ENCODE measurements around the gene CATSPERD.
"Not testable (repeated sequence)": the region's sequence is repeated elsewhere in the genome, so short reads cannot be mapped to it uniquely, and the experiment has no call there.

CATSPERD gene

DNA sequence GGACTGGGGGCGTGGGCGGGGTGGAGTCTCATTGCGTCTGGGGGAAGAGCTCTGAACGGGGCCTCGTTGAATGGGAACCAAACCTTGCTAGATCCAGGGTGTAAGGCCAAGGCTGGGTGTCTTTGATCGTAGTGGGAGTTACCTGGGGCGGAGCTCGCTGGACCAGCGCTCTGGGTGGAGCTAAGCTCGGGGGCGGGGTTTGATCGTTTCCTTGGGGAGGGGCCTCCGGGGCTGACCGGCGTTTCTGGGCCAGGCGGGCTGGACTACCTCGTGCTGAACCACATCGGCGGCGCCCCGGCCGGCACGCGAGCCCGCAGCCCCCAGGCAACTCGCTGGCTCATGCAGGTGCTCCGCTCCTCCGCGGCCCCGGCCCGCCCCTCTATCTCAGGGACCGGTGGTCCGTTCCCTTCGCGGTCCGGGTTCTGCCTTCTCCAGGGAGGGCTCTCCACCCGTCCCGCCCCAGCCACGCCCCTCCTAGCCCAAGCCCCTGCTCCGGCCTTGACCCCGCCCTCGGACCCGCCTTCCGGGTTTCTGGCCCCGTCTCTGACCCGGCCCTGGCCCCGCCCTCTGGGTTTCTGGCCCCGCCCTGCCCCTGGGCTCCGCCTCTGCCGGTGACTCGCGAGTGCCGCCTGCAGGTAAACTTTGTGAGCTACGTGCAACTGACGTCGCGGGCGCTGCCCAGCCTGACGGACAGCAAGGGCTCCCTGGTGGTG lies 33.6 kb upstream of the CATSPERD start:
- peak; percentile 87 for DNase-seq

DNA sequence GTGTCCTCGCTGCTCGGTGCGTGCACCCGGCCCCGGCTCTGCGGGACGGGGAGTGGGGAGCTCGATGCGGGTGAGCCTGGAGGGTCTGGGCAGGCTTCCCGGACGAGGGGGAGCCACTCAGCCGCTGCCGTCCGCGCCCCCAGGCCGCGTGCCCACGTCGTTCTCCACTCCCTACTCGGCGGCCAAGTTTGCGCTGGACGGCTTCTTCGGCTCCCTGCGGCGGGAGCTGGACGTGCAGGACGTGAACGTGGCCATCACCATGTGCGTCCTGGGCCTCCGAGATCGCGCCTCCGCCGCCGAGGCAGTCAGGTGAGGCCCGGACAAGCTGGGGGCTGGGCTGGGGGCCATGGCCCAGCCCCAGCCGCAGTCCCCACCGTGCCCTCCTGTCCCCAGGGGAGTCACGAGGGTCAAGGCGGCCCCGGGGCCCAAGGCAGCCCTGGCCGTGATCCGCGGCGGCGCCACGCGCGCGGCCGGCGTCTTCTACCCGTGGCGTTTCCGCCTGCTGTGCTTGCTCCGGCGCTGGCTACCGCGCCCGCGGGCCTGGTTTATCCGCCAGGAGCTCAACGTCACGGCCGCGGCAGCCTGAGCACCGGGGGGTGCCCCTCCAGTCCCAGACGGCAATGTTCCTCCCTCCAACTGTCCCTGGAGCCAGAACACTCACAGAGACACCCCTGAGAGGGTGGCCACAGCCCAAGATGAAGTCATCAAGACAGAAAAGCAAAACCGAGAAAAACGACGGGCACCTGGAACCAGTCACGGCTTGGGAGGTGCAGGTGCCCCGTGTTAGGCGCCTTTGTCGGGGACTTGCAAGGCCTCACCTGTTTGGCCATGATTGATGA lies 32.9 kb upstream of the CATSPERD start:
- no peak for DNase-seq

DNA sequence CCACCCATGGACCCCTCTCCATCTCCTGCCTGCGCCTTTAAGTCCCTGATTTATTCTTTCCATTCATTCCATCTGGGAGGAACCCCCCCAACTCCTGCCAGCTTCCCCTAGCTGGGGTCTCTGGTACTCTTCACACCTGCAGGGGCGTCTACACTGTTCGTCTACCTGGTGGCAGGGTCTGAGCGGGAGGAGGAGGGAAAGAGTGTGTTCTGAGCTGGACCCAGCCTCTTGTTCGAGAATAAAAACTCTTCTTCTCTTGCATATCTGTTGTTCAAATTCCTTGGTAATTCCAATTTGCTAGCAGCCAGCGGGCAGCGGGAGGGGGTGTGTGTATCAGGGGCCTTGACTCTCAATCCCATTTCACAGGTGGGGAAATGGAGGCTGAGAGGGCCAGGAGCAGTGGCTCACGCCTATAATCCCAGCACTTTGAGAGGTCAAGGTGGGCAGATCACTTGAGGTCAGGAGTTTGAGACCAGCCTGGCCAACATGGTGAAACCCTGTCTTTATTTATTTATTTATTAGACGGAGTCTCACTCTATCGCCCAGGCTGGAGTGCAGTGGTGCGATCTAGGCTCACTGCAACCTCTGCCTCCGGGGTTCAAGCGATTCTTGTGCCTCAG lies 32.1 kb upstream of the CATSPERD start:
- DNase-seq: not testable (repeated sequence)

DNA sequence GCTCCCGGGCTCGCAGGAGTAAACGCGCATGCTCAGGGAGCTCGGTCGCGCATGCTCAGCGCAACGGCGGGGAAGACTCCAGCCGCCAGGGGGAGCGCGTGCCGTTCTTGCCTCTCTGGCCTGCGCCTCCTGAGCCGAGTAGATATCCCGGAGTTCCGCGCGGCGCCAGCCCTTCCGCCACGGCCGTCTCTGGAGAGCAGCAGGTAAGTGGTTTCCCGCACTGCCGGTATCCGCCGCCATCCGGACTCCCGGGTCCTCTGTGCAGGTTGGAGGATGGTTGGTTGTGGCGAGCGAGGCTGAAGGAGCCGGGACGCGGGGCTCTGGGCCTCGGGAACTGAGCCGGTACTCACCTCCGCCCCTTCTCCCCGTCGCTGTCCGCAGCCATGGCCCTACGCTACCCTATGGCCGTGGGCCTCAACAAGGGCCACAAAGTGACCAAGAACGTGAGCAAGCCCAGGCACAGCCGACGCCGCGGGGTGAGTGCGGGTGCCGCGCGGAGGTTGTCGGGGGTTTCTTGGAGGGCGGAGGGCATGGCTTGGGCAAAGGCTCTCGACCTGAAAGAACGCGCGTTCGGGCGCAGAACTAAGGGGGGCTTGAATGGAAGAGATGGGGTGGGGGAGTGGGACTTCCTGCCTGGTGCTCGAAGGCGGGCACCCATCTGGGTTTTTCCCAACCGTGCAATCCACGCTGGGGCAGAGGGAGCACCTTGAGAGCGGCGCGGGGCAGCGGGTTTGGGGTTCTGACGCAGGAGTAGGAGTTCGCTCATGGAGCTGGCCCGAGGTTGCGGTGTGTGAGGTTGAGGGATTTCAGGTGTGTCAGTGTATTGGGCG lies 30.1 kb upstream of the CATSPERD start, which contains the start of gene RPL36:
TSS of gene RPL36 (plus strand) at position 171 of the 830 bp plus-strand sequence. CDS start at position 384, 213 bp downstream.
- peak; percentile 84 for DNase-seq

DNA sequence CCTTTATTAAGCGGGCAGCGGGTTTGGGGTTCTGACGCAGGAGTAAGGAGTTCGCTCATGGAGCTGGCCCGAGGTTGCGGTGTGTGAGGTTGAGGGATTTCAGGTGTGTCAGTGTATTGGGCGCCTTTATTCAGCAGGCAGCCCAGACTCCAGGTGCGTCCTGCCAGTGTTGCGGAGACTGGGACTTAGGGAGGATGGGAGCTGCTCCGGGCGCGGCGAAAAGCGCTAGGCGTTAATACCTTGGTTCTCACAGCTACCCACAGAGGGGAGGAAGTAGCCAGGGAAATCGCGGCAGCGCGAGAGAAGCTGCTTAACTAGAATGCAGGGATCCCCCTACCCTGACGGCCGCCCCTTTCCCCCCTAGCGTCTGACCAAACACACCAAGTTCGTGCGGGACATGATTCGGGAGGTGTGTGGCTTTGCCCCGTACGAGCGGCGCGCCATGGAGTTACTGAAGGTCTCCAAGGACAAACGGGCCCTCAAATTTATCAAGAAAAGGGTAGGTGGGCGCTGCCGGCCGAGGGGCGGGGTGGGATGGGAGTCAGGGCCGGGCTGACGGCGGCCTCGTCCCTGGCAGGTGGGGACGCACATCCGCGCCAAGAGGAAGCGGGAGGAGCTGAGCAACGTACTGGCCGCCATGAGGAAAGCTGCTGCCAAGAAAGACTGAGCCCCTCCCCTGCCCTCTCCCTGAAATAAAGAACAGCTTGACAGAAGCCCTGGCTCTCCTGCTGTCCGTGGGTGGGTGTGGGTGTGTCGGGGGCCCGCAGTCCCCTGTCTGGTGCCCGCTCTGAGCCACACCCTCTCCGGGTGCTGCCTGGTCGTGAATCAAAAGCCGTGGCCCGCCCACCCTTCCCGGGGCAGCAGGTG lies 29.2 kb upstream of the CATSPERD start:
- no peak for DNase-seq

DNA sequence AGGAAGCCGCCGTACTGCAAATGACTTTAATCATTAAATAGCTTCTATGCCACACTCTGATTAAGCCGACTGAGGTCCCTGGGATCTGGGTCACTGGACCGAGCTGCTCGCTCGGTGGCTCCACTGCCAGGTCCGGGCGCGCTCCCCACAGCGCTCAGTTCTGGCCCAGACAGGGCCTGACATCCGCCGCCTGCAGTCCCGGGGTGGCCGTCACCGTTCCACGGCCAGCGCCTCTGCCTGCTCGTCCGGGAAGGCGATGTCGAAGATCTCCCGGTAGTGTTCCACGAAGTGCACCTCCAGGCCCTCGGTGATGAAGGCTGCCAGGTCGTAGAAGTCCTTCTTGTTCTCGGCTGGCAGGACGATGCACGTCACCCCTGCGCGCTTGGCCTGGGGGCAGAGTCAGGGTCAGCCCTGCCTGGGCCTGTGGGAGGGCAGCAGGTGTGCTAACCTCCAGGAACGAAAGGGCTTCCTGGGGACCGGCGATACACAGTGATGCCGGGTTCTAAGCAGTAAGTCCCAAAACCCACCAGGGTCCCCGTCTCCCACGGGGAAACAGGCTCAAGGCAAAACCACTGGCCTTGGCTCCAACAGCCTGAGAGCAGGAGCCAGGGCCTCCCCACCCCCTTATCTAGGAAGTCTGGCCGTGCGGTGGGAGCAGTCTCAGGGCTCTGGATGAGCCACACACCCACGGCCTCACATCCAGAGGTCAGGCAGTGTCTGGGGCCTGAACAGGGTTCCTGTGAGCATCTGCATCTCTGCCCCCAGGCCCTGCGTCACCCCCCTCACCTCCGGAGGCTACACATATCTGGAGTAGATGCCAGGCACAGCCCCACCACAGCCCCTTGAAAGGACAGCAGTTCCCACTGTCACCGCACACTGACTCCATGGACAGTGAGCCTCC lies 28.4 kb upstream of the CATSPERD start:
- no peak for DNase-seq

DNA sequence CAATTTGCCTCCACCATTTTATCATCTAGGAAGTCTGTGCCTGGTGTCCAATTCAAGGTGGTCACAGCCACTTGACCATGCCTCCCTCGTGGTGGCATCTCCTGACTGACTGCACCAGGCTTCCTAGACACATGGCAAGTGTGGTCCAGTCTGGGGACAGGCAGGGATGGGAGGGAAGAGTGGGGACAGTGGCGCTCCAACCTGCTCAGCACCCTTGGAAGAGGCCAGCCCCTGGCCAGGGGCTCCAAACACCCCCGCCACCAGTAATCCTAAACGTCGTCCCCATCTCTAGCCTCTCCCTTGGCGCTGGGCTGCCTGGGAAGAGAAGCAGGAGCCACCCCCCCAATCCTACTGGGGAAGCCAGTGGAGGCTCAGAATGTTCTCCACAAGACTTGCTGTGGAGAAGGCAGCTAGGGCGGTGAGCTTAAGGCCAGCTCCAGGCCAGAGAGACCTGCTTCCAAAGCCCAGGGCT lies 27.7 kb upstream of the CATSPERD start:
- DNase-seq: no peak

DNA sequence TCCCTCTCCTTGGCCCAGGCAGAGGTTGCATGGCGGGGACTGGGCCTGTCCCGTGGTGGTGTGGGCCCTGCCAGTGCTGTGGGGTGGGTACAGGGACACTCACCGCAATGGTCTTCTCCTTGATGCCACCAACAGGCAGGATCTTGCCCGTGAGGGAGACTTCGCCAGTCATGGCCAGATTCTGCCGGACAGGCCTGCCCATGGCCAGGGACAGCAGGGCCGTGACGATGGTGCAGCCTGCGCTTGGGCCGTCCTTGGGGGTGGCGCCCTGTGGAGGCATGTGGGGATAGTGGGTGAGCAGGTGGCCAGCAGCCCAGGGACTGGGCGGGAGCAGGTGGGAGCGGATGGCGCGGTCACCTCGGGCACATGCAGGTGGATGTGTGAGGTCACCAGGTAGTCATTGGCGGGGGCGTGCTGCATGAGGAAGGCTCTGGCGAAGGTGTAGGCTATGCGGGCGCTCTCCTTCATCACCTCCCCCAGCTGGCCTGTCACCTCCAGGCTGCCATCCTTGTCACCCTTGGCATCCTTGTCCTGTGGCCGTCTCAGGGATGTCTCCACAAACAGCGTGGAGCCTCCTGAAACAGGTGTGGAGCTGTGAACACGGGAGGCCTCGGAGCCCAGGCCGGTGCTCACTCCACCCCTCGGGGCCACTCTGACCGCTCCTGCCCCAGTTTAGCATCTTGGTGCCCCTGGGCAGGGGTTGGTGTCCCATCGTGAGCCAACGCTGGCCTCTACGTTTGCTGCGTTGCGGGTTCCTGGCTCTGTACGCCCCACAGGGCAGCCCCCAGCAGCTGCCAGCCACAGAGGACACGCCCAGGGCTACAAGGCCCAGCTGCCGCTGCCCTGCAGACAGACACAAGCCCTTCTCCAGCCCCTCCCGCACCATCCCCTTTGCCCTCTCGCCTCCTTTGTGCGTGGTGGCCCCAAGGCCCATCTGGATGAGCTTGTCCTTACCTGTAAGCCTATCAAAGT lies 27.0 kb upstream of the CATSPERD start:
- no peak for DNase-seq

DNA sequence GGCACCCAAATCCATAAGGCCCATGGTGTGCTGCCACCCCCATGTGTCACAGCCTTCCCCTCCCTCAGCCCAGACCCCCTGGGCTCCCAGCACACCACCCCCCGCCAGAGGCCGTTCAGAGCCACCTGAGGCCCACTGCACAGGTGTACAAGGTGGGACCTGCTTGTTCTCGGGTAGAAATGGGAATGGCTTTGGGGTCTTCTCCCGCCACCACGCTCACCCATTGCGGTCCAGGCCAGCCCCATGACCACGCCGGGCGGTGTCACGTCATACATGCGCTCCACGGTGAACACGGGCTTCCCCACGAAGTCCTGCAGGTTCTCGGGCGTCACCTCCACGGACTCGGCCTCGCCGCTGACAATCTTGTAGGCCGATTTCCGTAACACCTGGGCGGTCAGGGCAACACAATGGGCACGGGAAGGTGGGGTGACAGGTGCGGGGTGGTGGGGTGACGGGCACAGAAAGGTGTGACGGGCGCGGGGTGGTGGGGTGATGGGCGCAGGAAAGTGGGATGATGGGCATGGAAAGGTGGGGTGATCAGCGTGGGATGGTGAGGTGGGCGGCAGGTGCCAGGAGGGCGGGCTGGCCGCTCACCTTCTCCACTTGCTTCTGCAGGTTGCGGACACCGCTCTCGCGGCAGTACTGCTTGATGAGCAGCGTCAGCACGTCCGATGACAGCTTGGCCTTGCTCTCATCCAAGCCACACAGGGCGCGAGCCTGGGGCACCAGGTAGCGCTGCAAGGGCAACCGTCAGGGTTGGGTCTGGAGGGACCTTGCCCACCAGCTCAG lies 26.1 kb upstream of the CATSPERD start:
- DNase-seq: no peak

DNA sequence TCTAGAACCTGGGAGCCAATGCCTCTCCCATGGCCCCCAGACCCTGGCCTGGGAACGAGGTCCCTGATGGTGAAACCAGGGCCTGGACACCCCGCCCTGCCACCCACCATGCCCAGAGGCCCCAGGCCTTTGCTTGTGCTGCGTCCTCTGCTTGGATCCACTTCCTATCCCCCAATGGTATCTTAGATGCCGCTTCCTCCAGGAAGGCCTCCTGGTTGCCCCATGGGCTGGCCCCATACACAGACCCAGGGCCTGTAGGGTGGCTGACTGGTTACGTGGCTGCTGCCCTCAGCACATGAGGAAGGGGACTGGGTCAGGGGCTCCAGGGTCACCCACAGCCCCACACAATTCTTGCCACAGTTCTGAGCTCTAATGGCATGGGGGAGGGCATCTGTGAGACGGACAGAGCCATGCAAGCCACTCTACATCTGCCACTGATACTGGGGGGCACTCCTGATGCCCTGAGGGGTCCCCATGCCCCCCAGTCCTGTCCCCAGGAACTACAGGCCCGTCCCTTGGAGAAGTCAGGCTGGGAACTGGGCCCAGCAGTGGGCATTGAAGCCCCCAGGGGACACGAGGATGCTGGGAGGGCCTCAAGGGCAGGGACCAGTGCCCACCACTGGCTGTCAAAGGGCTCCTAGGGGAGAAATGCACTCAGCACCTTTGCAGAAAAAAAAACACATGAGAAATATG lies 25.3 kb upstream of the CATSPERD start:
- DNase-seq: no peak

DNA sequence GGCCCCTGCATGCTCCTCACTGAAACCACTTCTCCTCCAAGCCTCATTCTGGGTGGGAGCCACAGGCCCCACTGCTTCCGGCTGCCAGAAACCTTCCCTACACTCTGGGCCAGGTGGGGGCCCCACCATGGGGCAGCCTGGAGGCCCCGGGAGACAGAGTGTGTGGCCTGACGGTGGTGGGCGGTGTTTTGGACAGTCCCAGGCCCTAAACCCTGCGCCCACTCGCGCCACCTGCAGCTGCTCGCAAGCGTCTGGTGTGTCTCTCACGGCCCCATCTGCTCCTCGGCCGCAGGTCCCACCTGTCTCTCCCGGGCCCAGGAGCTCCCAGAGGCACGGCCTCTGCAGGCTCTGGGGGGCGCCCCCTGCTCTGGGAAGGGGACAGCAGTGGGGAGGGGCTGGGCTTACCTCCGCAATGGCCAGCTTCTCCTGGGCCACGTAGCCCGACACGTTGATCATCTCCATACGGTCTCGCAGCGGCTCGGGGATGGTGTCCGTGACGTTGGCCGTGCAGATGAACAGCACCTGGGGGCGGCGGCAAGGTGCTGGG lies 24.7 kb upstream of the CATSPERD start:
- DNase-seq: no peak

DNA sequence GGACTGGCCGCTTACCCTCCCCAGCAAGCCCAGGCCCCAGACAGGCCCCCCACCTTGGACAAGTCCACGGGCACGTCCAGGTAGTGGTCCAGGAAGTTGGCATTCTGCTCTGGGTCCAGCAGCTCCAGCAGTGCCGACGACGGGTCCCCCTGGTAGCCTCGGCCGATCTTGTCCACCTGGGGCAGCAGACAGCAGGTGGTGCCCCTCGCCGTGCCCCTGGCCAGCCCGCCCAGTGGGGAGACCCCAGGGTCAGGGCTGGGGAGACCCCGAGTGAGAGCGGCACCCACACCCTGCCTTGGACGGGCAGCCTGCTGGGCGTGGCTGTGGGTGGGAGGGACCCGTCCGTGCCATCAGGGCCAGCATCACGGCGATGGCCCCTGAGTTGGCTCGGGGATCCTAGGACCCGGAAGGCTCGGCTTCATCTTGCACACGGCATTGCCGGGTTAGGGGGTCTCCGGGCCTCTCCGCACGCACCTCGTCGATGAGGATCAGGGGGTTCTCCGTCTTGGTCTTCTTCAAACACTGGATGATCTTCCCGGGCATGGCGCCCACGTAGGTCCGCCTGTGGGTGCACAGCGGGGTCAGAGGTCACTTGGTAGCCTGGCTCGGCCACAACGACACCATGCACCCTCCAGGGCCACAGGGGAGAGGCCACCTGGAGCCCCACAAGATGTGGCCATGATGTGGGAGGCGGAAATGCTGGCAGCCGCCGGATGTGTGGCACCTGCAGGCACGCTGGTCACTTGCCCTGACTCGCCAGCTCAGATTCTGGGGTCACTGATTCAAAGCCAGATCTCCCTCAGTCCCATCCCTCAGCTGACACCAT lies 24.0 kb upstream of the CATSPERD start:
- DNase-seq: no peak

DNA sequence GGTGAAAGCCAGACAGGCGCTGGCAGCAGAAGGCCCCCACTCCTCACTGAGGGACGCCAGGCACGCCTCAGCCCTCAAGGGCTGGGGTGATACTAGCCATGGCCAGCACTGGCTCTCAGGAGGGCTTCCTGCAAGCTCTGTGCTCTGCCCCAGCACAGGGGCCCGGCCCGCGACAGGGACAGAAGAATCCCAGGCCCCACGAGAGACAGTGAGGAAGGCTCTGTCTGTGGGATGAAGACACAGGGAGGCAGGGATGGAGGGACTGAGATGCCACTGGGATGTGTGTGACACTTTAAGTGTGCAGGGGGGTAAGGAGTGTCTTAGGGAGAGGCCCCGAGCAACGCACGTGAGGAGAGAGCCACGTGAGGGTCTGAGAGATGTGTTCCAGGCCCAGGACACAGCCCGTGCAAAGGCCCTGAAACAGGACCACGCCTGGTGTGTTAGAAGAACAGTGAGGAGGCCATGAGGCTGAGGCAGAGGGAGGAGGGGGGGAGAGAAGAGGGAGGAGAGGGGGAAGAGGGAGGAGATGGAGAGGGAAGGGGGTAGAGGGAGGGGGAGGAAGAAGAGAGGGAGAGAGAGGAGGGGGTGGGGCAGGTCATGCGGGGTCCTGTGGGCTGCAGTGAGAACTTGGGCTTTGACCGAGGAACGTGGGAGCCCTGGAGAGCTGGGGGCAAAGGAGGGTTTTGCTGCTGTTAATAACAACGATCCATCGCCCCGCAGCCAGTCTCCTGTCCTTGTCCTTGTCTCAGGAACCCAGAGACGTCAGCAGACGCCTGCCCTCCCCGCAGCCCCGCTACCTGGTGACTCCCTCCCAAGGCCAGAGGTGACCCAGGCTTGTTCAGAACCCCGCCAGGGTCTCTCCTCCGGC lies 23.2 kb upstream of the CATSPERD start:
- DNase-seq: no peak

DNA sequence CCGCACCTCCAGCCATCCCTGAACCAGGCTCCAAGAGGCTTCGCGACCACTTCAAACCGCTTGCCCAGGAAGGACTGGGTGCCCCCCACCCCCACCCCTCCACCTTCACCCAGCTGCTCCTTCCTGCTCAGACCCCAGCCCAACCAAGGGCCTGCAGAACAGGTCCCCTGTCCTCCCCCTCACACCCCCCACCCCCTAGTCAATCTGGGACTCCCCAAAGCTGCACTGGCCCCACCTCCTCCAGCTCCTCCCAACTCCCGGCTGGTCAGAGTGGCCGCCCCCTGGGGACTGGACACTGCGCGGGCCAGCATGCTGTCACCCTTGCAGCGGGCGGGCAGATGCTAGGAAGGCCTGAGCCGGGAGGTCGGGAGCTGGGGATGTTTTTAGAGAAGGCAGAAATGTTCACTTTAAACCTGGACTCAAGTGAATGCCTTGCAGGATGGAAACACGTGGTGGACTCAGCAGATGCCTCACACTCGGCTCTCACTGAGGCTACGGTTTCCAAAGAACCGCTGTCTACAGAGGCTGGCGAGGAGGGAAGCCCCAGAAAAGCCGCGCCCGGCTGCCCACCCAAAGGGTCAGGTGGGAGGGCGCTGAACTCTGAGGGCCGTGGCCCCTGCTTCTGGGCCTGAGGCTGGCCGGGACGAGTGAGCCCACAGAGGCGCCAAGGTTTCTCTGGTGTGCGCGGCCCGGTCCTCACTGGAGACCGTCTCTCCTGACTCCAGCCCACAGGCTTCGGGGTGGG lies 22.4 kb upstream of the CATSPERD start:
- no peak for DNase-seq

Measured in NCI-H1048 (cell line).